Testis (tissue), 3 donors: ENCODE measurements around the gene STAT2. TPM values are rescaled to one million over a fixed set of nuclear protein-coding genes. Genes with fewer than 3 reads are reported as not detected.

Experiments
- DNase-seq: peaks from one replicate; pipeline ENCODE4 v3.0.0-alpha.2; 2019
- H3K27ac ChIP-seq, 2 donors: fragments of 200-600 bp; sonication (generic); one replicate each; pipeline ENCODE4 v1.5.1; 2019
- H3K27me3 ChIP-seq: fragments of 200-600 bp; sonication (generic); one replicate; pipeline ENCODE4 v1.5.1; 2019
- H3K36me3 ChIP-seq: fragments of 200-600 bp; sonication (generic); one replicate; pipeline ENCODE4 v1.5.1; 2017; ENCODE audit warnings: low read depth; ENCODE audit errors: missing control alignments
- H3K4me1 ChIP-seq: fragments of 200-600 bp; sonication (generic); one replicate; pipeline ENCODE4 v1.5.1; 2019
- H3K4me3 ChIP-seq, 2 donors: fragments of 200-600 bp; sonication (generic); one replicate each; pipeline ENCODE4 v1.5.1; 2017 to 2019
- H3K9me3 ChIP-seq: fragments of 200-600 bp; sonication (generic); one replicate; pipeline ENCODE4 v1.5.1; 2017
- CTCF ChIP-seq, 3 experiments: fragments of 450-650 bp in 2 of 3; fragments of 200-600 bp in 1 of 3; sonication (generic) in 1 of 3; IDR thresholded peaks; one replicate each; pipeline ENCODE4 v1.5.1; 2016 to 2019; ENCODE audit warnings: antibody characterized with exemption in 3 of 3, mild to moderate bottlenecking in 2 of 3, moderate library complexity in 1 of 3
- POLR2A ChIP-seq: fragments of 450-650 bp; IDR thresholded peaks from one replicate; pipeline ENCODE4 v1.6.1; 2017; ENCODE audit warnings: antibody characterized with exemption, mild to moderate bottlenecking, moderate library complexity
- WGBS, 2 donors: methylation state at CpG; one replicate each; pipeline ENCODE4 v1.1.5; 2018; 5-methylcytosine and 5-hydroxymethylcytosine counted together
- intact Hi-C: fragments of 100-400 bp; cut with DNase I; formaldehyde crosslinking; loops from one replicate; pipeline ENCODE4 v1.15.1; 2023; ENCODE audit warnings: low total_unique reads
- polyA plus RNA-seq: library from polyadenylated mRNA; stranded (reverse); fragments of 350-450 nt; fragmentation: Illumina TruSeq; extraction: RNeasy Lipid Tissue Mini Kit (QIAGEN cat#74804); gene quantifications from one replicate; pipeline ENCODE4 v1.2.3, GENCODE V29; 2014; ENCODE audit warnings: low read depth, low replicate concordance; ENCODE audit not compliant: insufficient read depth
- small RNA-seq, 2 donors: library from RNA; depleted of rRNA; stranded (forward); fragments of <200 nt; gene quantifications; one replicate each; pipeline ENCODE3, GENCODE V24; 2016
- total RNA-seq, 2 donors: library from RNA; depleted of rRNA; stranded (reverse); fragments of >200 nt; gene quantifications; one replicate each; pipeline ENCODE4 v1.2.3, GENCODE V29; 2016

STAT2 gene
- total and polyA plus RNA-seq, 3 donors from 2014 or later = 57.0 to 122 (median 110) TPM

- intact Hi-C loops = no loop called here
- Histone ChIP-seq H3K4me1 (peaks cover 25% of the 10 kb centered on the region), H3K9me3 (no peaks in the 10 kb centered on the region), H3K4me3 (peak overlapping the region in 1 of 2 donors; percentile 78), H3K36me3 (no peaks in the 10 kb centered on the region), H3K27ac (peak overlapping the region in 1 of 2 donors; percentile 86), H3K27me3 (no peaks in the 10 kb centered on the region)
- 47 to 48% methylated on average over 5 of the region's 5 CpGs for WGBS, 2 donors
- no peak for DNase-seq
- no peak for TF ChIP-seq CTCF (IDR thresholded peaks at IDR 0.05)
- no peak for TF ChIP-seq POLR2A
These were observed 61.1 kb downstream of the STAT2 start for GRCh38 chr12:56298828-56299227.

- WGBS, 2 donors = 94 to 96% methylated on average over 8 of the region's 8 CpGs
- TF ChIP-seq CTCF (IDR thresholded peaks at IDR 0.05) (no peak), POLR2A (no peak)
- Histone ChIP-seq H3K9me3 (no peaks in the 10 kb centered on the region), H3K27me3 (no peaks in the 10 kb centered on the region), H3K36me3 (no peaks in the 10 kb centered on the region), H3K4me3 (no peak overlapping the region), H3K27ac (no peak overlapping the region), H3K4me1 (peaks cover 25% of the 10 kb centered on the region)
- no peak for DNase-seq
- intact Hi-C loops = no loop called here
These were observed 62.5 kb downstream of the STAT2 start for GRCh38 chr12:56297400-56297799.

GRCh38 chr12:56296295-56296694, 63.6 kb downstream of the STAT2 start:
- no peak overlapping the region for H3K27ac ChIP-seq
- WGBS, 2 donors = 76 to 81% methylated on average over 5 of the region's 5 CpGs
- H3K27me3 ChIP-seq = no peaks in the 10 kb centered on the region
- H3K4me3 ChIP-seq = no peak overlapping the region
- no peak for TF ChIP-seq POLR2A
- no peak for TF ChIP-seq CTCF (IDR thresholded peaks at IDR 0.05)
- DNase-seq = no peak
- intact Hi-C loops = no loop called here
- no peaks in the 10 kb centered on the region for H3K9me3 ChIP-seq
- peaks cover 18% of the 10 kb centered on the region for H3K4me1 ChIP-seq
- no peaks in the 10 kb centered on the region for H3K36me3 ChIP-seq

GRCh38 chr12:56293795-56294194, 66.1 kb downstream of the STAT2 start:
- Histone ChIP-seq H3K27ac (no peak overlapping the region), H3K9me3 (no peaks in the 10 kb centered on the region), H3K27me3 (no peaks in the 10 kb centered on the region), H3K36me3 (no peaks in the 10 kb centered on the region), H3K4me1 (peaks cover 7% of the 10 kb centered on the region), H3K4me3 (no peak overlapping the region)
- intact Hi-C loops = no loop called here
- no peak for DNase-seq
- no peak for TF ChIP-seq POLR2A
- no peak for TF ChIP-seq CTCF (IDR thresholded peaks at IDR 0.05)
- WGBS, 2 donors = 74 to 75% methylated on average over 5 of the region's 5 CpGs

Small RNAs within 50 kb of the gene (small RNA-seq; reads per million reads assigned to genes)
- 0 reads per million in 2 donors for gene RNU7-40P

Other genes with a start within 250 kb of the STAT2 start
- gene RPL41, start 243.5 kb downstream of the STAT2 start, total RNA-seq = 1,000 to 10,000 TPM; 1,066 to 1,985 TPM
- gene RPL41, start 243.5 kb downstream of the STAT2 start, polyA plus RNA-seq = 2,323 TPM
- 10 to 100 TPM; 16.2 to 20.6 TPM for gene ZC3H10, start 241.8 kb downstream of the STAT2 start, total RNA-seq
- gene ZC3H10, start 241.8 kb downstream of the STAT2 start, polyA plus RNA-seq = 12.4 TPM
- gene ESYT1, start 231.8 kb downstream of the STAT2 start, total RNA-seq = 10 to 100 TPM; 72.0 to 99.8 TPM
- 50.8 TPM for gene ESYT1, start 231.8 kb downstream of the STAT2 start, polyA plus RNA-seq
- 100 to 1,000 TPM; 229 to 428 TPM for gene MYL6B, start 207.5 kb downstream of the STAT2 start, total RNA-seq
- gene MYL6B, start 207.5 kb downstream of the STAT2 start, polyA plus RNA-seq = 480 TPM
- gene MYL6, start 201.7 kb downstream of the STAT2 start, total RNA-seq = 1,000 to 10,000 TPM in 1 of 2 donors, 100 to 1,000 TPM in 1; 939 to 1,373 TPM
- 1,271 TPM for gene MYL6, start 201.7 kb downstream of the STAT2 start, polyA plus RNA-seq
- 100 to 1,000 TPM; 106 to 148 TPM for gene SMARCC2, start 170.6 kb downstream of the STAT2 start, total RNA-seq
- gene SMARCC2, start 170.6 kb downstream of the STAT2 start, polyA plus RNA-seq = 69.5 TPM
- 10 to 100 TPM; 63.7 to 70.2 TPM for gene RNF41, start 138.2 kb downstream of the STAT2 start, total RNA-seq
- gene RNF41, start 138.2 kb downstream of the STAT2 start, polyA plus RNA-seq = 49.3 TPM
- 10 to 100 TPM; 27.5 to 30.4 TPM for gene NABP2, start 135.8 kb downstream of the STAT2 start, total RNA-seq
- gene NABP2, start 135.8 kb downstream of the STAT2 start, polyA plus RNA-seq = 40.8 TPM
- gene SLC39A5, start 130.1 kb downstream of the STAT2 start, total RNA-seq = under 1 TPM in 1 of 2 donors, not detected in 1; 0.87 TPM
- 3.9 TPM for gene SLC39A5, start 130.1 kb downstream of the STAT2 start, polyA plus RNA-seq
- 10 to 100 TPM; 26.8 to 32.3 TPM for gene ANKRD52, start 101.7 kb downstream of the STAT2 start, total RNA-seq
- gene ANKRD52, start 101.7 kb downstream of the STAT2 start, polyA plus RNA-seq = 20.1 TPM
- gene COQ10A, start 93.2 kb downstream of the STAT2 start, total RNA-seq = 10 to 100 TPM; 24.2 to 26.9 TPM
- gene COQ10A, start 93.2 kb downstream of the STAT2 start, polyA plus RNA-seq = 10.6 TPM
- 10 to 100 TPM; 67.8 to 70.2 TPM for gene CS, start 59.8 kb downstream of the STAT2 start, total RNA-seq
- 63.8 TPM for gene CS, start 59.8 kb downstream of the STAT2 start, polyA plus RNA-seq
- 10 to 100 TPM; 62.4 to 63.3 TPM for gene CNPY2, start 44.1 kb downstream of the STAT2 start, total RNA-seq
- gene CNPY2, start 44.1 kb downstream of the STAT2 start, polyA plus RNA-seq = 82.5 TPM
- gene PAN2, start 26.1 kb downstream of the STAT2 start, total RNA-seq = 100 to 1,000 TPM; 105 to 155 TPM
- gene PAN2, start 26.1 kb downstream of the STAT2 start, polyA plus RNA-seq = 119 TPM
- 1 to 10 TPM; 8.1 to 8.4 TPM for gene IL23A, start 21.2 kb downstream of the STAT2 start, total RNA-seq
- gene IL23A, start 21.2 kb downstream of the STAT2 start, polyA plus RNA-seq = 34.9 TPM
- gene APOF, start 2.8 kb upstream of the STAT2 start, total RNA-seq = not detected
- not detected for gene APOF, start 2.8 kb upstream of the STAT2 start, polyA plus RNA-seq
- 10 to 100 TPM; 16.2 to 16.3 TPM for gene TIMELESS, start 89.3 kb upstream of the STAT2 start, total RNA-seq
- gene TIMELESS, start 89.3 kb upstream of the STAT2 start, polyA plus RNA-seq = 13.5 TPM
- gene MIP, start 94.5 kb upstream of the STAT2 start, total RNA-seq = 1 to 10 TPM in 1 of 2 donors, under 1 TPM in 1; 0.63 to 1.2 TPM
- gene MIP, start 94.5 kb upstream of the STAT2 start, polyA plus RNA-seq = 1.1 TPM
- 1 to 10 TPM; 6.8 to 6.9 TPM for gene SPRYD4, start 108.5 kb upstream of the STAT2 start, total RNA-seq
- gene SPRYD4, start 108.5 kb upstream of the STAT2 start, polyA plus RNA-seq = 2.6 TPM
- 1 to 10 TPM; 3.8 to 4.7 TPM for gene GLS2, start 128.1 kb upstream of the STAT2 start, total RNA-seq
- 2.2 TPM for gene GLS2, start 128.1 kb upstream of the STAT2 start, polyA plus RNA-seq
- gene RBMS2, start 161.7 kb upstream of the STAT2 start, total RNA-seq = 10 to 100 TPM; 12.8 TPM
- gene RBMS2, start 161.7 kb upstream of the STAT2 start, polyA plus RNA-seq = 15.8 TPM